ENCODE data around the gene BID. TPM values are rescaled to one million over a fixed set of nuclear protein-coding genes. Genes with fewer than 3 reads are reported as not detected.

Gene BID
- total RNA-seq, 1 experiment from 2014 or later: 58.2 TPM

DNA sequence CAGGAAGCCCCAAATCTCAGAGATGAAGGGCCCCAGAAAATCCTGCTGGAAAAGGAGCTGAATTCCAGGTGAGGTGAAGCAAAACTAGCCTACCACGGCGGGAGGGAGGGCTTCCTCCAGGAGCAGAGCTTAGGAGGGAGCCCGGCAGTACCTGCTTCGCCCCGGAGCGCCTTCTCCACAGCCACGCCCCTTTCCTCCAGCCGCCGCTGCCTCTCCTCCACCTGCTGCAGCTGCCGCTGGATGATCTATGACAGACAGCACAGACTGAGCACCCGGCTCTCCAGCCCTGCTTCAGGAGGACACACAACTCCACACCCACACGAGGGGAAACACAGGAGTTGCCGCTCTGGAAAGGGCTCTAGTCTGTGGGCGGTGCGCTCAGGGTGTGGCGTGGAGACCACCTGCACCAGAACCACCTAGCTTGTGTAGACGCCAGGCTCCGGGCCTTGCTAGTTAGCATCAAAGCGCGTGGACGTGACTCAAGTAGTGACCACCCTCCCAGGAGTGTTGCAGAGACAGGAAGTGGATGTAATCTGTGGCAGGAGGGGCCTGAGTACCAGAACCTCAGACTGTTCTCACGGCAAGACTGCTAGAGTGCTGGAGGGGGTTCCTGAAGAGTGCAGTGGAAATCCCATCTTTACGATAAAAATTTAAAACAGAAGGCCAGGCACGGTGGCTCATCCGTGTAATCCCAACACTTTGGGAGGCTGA is 34.6 kb upstream of the BID start:
- BruUV-seq (replicated peaks): no TSS peak
- Histone ChIP-seq H3K36me3 (ENCODE audit: control insufficient read depth in 1 of 2, insufficient read depth in 2 of 2, low read length in 2 of 2) (peaks cover 0 to 8% of the 10 kb centered on the region in 2 experiments; a peak in 2 of 4 replicates), H3K4me2 (ENCODE audit: low read length) (no peak overlapping the region), H3K27me3 (ENCODE audit: insufficient read depth, low read length) (no peaks in the 10 kb centered on the region), H3K9ac (ENCODE audit: low read length) (no peak overlapping the region), H3K27ac (ENCODE audit: low read depth, low read length) (no peak overlapping the region), H3K9me2 (ENCODE audit: insufficient read depth) (no peaks in the 10 kb centered on the region), H3K79me2 (ENCODE audit: insufficient read depth, low read length) (no peaks in the 10 kb centered on the region), H2AFZ (ENCODE audit: low read depth, low read length, poor library complexity, severe bottlenecking) (no peak overlapping the region), H3K9me3 (ENCODE audit: control insufficient read depth in 1 of 2, insufficient read depth in 1 of 2, low read depth in 1 of 2, low read length in 2 of 2) (no peaks in the 10 kb centered on the region), H3K4me3 (replicated peaks in 1 of 2; ENCODE audit: low read depth in 1 of 2, low read length in 2 of 2) (no peak overlapping the region), H3K4me1 (ENCODE audit: control insufficient read depth in 1 of 2, insufficient read depth in 2 of 2, low read length in 2 of 2) (no peaks in the 10 kb centered on the region), H4K20me1 (ENCODE audit: insufficient read depth) (no peaks in the 10 kb centered on the region)
- TF ChIP-seq, protein P1, sequence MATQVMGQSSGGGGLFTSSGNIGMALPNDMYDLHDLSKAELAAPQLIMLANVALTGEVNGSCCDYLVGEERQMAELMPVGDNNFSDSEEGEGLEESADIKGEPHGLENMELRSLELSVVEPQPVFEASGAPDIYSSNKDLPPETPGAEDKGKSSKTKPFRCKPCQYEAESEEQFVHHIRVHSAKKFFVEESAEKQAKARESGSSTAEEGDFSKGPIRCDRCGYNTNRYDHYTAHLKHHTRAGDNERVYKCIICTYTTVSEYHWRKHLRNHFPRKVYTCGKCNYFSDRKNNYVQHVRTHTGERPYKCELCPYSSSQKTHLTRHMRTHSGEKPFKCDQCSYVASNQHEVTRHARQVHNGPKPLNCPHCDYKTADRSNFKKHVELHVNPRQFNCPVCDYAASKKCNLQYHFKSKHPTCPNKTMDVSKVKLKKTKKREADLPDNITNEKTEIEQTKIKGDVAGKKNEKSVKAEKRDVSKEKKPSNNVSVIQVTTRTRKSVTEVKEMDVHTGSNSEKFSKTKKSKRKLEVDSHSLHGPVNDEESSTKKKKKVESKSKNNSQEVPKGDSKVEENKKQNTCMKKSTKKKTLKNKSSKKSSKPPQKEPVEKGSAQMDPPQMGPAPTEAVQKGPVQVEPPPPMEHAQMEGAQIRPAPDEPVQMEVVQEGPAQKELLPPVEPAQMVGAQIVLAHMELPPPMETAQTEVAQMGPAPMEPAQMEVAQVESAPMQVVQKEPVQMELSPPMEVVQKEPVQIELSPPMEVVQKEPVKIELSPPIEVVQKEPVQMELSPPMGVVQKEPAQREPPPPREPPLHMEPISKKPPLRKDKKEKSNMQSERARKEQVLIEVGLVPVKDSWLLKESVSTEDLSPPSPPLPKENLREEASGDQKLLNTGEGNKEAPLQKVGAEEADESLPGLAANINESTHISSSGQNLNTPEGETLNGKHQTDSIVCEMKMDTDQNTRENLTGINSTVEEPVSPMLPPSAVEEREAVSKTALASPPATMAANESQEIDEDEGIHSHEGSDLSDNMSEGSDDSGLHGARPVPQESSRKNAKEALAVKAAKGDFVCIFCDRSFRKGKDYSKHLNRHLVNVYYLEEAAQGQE (IDR thresholded peaks at IDR 0.05; ENCODE audit: low read depth): no peak
- no peak for TF ChIP-seq FOSL1 (IDR thresholded peaks at IDR 0.05; ENCODE audit: low read depth)
- TF ChIP-seq, protein P2, sequence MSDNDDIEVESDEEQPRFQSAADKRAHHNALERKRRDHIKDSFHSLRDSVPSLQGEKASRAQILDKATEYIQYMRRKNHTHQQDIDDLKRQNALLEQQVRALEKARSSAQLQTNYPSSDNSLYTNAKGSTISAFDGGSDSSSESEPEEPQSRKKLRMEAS (IDR thresholded peaks at IDR 0.05): no peak
- no peak for TF ChIP-seq TCF7L2 (IDR thresholded peaks at IDR 0.05; ENCODE audit: borderline replicate concordance, extremely low read depth, insufficient read depth, insufficient read length)
- no peak for TF ChIP-seq SIN3A (IDR thresholded peaks at IDR 0.05; ENCODE audit: low read depth)
- TF ChIP-seq, protein P3, sequence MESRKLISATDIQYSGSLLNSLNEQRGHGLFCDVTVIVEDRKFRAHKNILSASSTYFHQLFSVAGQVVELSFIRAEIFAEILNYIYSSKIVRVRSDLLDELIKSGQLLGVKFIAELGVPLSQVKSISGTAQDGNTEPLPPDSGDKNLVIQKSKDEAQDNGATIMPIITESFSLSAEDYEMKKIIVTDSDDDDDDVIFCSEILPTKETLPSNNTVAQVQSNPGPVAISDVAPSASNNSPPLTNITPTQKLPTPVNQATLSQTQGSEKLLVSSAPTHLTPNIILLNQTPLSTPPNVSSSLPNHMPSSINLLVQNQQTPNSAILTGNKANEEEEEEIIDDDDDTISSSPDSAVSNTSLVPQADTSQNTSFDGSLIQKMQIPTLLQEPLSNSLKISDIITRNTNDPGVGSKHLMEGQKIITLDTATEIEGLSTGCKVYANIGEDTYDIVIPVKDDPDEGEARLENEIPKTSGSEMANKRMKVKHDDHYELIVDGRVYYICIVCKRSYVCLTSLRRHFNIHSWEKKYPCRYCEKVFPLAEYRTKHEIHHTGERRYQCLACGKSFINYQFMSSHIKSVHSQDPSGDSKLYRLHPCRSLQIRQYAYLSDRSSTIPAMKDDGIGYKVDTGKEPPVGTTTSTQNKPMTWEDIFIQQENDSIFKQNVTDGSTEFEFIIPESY (IDR thresholded peaks at IDR 0.05; ENCODE audit: extremely low read depth, insufficient replicate concordance, low read length): no peak
- TF ChIP-seq ELF1 (IDR thresholded peaks at IDR 0.05; ENCODE audit: borderline replicate concordance, low read depth): no peak
- TF ChIP-seq ZFX (IDR thresholded peaks at IDR 0.05): no peak
- TF ChIP-seq POLR2A (IDR thresholded peaks at IDR 0.05; ENCODE audit: borderline replicate concordance, extremely low read depth, insufficient read depth, insufficient read length): no peak
- no peak for TF ChIP-seq EZH2 (IDR thresholded peaks at IDR 0.05)
- TF ChIP-seq POLR2AphosphoS5 (IDR thresholded peaks at IDR 0.05; ENCODE audit: low read depth, low read length): no peak
- TF ChIP-seq CEBPB (IDR thresholded peaks at IDR 0.05; ENCODE audit: low read depth): no peak
- TF ChIP-seq CBX3 (IDR thresholded peaks at IDR 0.05; ENCODE audit: low read depth): no peak
- TF ChIP-seq ZNF274 (IDR thresholded peaks at IDR 0.05; ENCODE audit: low read depth, low read length): no peak
- no peak for TF ChIP-seq JUND (IDR thresholded peaks at IDR 0.05)
- TF ChIP-seq SRF (IDR thresholded peaks at IDR 0.05; ENCODE audit: low read depth): no peak
- no peak for TF ChIP-seq EGR1 (IDR thresholded peaks at IDR 0.05; ENCODE audit: low read depth)
- no peak for TF ChIP-seq RAD21 (IDR thresholded peaks at IDR 0.05; ENCODE audit: low read depth)
- no peak for TF ChIP-seq SP1 (IDR thresholded peaks at IDR 0.05; ENCODE audit: low read depth)
- no peak for TF ChIP-seq YY1 (IDR thresholded peaks at IDR 0.05; ENCODE audit: extremely low read depth, insufficient replicate concordance, low read depth, low read length)
- no peak for DNase-seq (ENCODE audit: low read depth, low spot score)
- POLR2A ChIA-PET: no interaction called here
- intact Hi-C loops (cut with micrococcal nuclease): no loop called here
- RAD21 ChIA-PET (ENCODE audit: low non-redundant PET in 1 of 2, low total read pairs in 2 of 2, uncharacterized antibody in 2 of 2, unreplicated experiment in 2 of 2): no interaction called here
- ATAC-seq: no peak
- CTCF ChIA-PET: interaction anchor here (1.6 kb wide), 2 partner anchors 251 to 267 kb away, joined by 3 read pairs; no protein-coding TSS in a partner anchor
